ENCODE results near the gene LIMS1. TPM values are rescaled to one million over a fixed set of nuclear protein-coding genes. Genes with fewer than 3 reads are reported as not detected.

The LIMS1 gene
- total and polyA plus RNA-seq, 3 donors from 2014 or later: 44.8 to 110 (median 94.1) TPM

DNA sequence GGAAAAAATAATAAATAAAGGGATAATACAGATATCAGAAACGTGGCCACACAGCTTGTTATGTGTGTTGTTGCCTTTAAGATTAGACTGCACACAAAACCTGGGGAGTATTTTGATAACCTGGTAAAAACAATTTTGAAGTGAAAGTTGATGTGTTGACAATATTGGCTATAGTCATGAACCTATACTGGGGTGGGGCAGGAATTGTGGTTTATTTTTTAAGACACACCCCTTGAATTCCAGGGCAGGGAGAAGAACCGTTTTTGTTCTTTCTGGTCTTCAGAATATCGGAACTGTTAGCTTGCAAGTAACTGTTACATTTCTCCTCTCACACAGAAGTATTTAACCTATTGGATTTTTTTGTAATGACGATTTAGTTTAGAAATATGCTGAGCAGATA, 80.4 kb downstream of the LIMS1 start:
- 65 to 66% methylated on average over 4 of the region's 4 CpGs for WGBS, 2 donors
- DNase-seq: no peak
- H3K4me1 ChIP-seq: peaks cover 27% of the 10 kb centered on the region
- intact Hi-C loops (cut with DNase I; ENCODE audit: low total_unique reads): no loop called here
- TF ChIP-seq POLR2A (IDR thresholded peaks at IDR 0.05): no peak
- TF ChIP-seq, protein P1, sequence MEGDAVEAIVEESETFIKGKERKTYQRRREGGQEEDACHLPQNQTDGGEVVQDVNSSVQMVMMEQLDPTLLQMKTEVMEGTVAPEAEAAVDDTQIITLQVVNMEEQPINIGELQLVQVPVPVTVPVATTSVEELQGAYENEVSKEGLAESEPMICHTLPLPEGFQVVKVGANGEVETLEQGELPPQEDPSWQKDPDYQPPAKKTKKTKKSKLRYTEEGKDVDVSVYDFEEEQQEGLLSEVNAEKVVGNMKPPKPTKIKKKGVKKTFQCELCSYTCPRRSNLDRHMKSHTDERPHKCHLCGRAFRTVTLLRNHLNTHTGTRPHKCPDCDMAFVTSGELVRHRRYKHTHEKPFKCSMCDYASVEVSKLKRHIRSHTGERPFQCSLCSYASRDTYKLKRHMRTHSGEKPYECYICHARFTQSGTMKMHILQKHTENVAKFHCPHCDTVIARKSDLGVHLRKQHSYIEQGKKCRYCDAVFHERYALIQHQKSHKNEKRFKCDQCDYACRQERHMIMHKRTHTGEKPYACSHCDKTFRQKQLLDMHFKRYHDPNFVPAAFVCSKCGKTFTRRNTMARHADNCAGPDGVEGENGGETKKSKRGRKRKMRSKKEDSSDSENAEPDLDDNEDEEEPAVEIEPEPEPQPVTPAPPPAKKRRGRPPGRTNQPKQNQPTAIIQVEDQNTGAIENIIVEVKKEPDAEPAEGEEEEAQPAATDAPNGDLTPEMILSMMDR (IDR thresholded peaks at IDR 0.05): no peak
- H3K36me3 ChIP-seq (ENCODE audit: low read depth, missing control alignments): no peaks in the 10 kb centered on the region
- no peaks in the 10 kb centered on the region for H3K27me3 ChIP-seq
- H3K27ac ChIP-seq: no peak overlapping the region
- H3K4me3 ChIP-seq: no peak overlapping the region
- no peaks in the 10 kb centered on the region for H3K9me3 ChIP-seq

- Histone ChIP-seq H3K4me3 (no peak overlapping the region), H3K27ac (no peak overlapping the region), H3K27me3 (no peaks in the 10 kb centered on the region), H3K36me3 (ENCODE audit: low read depth, missing control alignments) (no peaks in the 10 kb centered on the region), H3K9me3 (no peaks in the 10 kb centered on the region), H3K4me1 (peaks cover 27% of the 10 kb centered on the region)
- TF ChIP-seq, protein P1 (IDR thresholded peaks at IDR 0.05): no peak
- no peak for TF ChIP-seq POLR2A (IDR thresholded peaks at IDR 0.05)
- 70% methylated on average over 2 of the region's 2 CpGs for WGBS, 2 donors
- intact Hi-C loops (cut with DNase I; ENCODE audit: low total_unique reads): no loop called here
- DNase-seq: no peak
These were observed 81.3 kb downstream of the LIMS1 start for GRCh38 chr2:108615480-108616090.

DNA sequence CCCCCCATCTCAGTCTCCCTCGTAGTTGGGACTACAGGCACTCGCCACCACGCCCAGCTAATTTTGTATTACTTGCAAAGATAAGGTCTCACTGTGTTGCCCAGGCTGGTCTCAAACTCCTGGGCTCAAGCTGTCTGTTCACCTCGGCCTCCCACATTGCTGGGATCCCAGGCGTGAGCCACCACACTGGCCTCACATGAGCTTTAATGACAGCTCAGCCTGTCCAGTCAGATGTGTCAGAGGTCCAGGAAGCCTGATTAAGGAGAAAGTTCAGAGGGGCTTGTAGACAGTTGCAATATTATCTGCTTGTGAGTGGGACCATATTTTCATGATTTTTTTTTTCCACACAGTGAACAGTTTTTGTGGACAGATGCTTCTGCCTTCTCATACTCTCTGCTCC, 82.0 kb downstream of the LIMS1 start:
- H3K27ac ChIP-seq: no peak overlapping the region
- TF ChIP-seq, protein P1 (IDR thresholded peaks at IDR 0.05): no peak
- no peak for TF ChIP-seq POLR2A (IDR thresholded peaks at IDR 0.05)
- no peak for DNase-seq
- H3K27me3 ChIP-seq: no peaks in the 10 kb centered on the region
- WGBS, 2 donors: 91 to 95% methylated on average over 3 to 5 of the region's 5 CpGs
- no peaks in the 10 kb centered on the region for H3K9me3 ChIP-seq
- H3K36me3 ChIP-seq (ENCODE audit: low read depth, missing control alignments): no peaks in the 10 kb centered on the region
- intact Hi-C loops (cut with DNase I; ENCODE audit: low total_unique reads): no loop called here
- peaks cover 28% of the 10 kb centered on the region for H3K4me1 ChIP-seq
- no peak overlapping the region for H3K4me3 ChIP-seq

DNA sequence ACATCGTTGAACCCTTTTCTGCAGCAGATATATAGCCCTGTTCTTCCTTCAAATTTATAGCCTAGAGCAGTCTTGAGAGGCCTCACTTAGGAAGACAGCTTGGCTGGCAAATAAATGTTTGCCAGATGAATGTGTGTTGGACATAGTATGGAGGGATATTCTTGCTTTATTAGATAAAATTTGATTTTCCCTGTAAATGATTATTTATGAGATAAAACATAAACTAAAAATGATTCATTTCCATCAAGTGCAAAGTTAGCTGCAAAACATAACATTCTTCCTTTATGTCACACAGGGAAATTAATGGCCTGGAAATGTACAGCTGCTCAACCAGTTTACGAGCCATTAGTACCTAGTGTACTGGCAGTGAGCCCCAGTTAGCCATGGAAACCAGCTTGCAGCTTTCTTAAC, 82.5 kb downstream of the LIMS1 start:
- Histone ChIP-seq H3K4me3 (no peak overlapping the region), H3K9me3 (no peaks in the 10 kb centered on the region), H3K4me1 (peaks cover 32% of the 10 kb centered on the region), H3K27ac (no peak overlapping the region), H3K36me3 (ENCODE audit: low read depth, missing control alignments) (no peaks in the 10 kb centered on the region), H3K27me3 (no peaks in the 10 kb centered on the region)
- TF ChIP-seq POLR2A (IDR thresholded peaks at IDR 0.05): no peak
- TF ChIP-seq, protein P1 (IDR thresholded peaks at IDR 0.05): no peak
- 31 to 36% methylated on average over 2 of the region's 2 CpGs for WGBS, 2 donors
- intact Hi-C loops (cut with DNase I; ENCODE audit: low total_unique reads): no loop called here
- DNase-seq: no peak

DNA sequence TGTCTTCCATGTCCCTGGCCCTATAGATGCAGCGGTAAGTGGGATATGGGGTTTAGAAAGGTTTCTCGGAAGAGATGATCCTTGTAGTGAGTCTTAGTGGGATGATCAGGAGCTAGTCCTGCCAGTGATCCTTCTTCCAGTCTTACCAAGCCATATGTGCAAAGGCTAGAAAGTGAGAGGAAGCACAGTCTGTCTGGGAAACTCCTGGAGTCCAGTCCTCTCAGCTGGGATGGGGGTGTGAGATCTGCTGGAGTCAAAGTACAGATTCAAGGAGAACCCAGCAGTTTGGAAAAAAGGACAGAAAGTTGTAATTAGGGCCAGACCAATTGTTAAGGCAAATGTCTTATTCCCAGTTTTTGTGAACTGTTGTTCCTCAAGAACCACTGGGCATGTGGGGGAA, 83.3 kb downstream of the LIMS1 start:
- H3K27me3 ChIP-seq: no peaks in the 10 kb centered on the region
- intact Hi-C loops (cut with DNase I; ENCODE audit: low total_unique reads): no loop called here
- H3K9me3 ChIP-seq: no peaks in the 10 kb centered on the region
- no peak overlapping the region for H3K4me3 ChIP-seq
- WGBS, 2 donors: 69 to 76% methylated on average over 2 of the region's 2 CpGs
- TF ChIP-seq POLR2A (IDR thresholded peaks at IDR 0.05): no peak
- TF ChIP-seq, protein P1 (IDR thresholded peaks at IDR 0.05): no peak
- peak overlapping the region in 1 of 2 donors; percentile 22 for H3K27ac ChIP-seq
- no peaks in the 10 kb centered on the region for H3K36me3 ChIP-seq (ENCODE audit: low read depth, missing control alignments)
- H3K4me1 ChIP-seq: peaks cover 32% of the 10 kb centered on the region
- DNase-seq: no peak
